ENCODE results near the gene PPP2CA.
A peak's percentile ranks its signal among the peaks of the same experiment; 100 is the strongest.

Gene PPP2CA

DNA sequence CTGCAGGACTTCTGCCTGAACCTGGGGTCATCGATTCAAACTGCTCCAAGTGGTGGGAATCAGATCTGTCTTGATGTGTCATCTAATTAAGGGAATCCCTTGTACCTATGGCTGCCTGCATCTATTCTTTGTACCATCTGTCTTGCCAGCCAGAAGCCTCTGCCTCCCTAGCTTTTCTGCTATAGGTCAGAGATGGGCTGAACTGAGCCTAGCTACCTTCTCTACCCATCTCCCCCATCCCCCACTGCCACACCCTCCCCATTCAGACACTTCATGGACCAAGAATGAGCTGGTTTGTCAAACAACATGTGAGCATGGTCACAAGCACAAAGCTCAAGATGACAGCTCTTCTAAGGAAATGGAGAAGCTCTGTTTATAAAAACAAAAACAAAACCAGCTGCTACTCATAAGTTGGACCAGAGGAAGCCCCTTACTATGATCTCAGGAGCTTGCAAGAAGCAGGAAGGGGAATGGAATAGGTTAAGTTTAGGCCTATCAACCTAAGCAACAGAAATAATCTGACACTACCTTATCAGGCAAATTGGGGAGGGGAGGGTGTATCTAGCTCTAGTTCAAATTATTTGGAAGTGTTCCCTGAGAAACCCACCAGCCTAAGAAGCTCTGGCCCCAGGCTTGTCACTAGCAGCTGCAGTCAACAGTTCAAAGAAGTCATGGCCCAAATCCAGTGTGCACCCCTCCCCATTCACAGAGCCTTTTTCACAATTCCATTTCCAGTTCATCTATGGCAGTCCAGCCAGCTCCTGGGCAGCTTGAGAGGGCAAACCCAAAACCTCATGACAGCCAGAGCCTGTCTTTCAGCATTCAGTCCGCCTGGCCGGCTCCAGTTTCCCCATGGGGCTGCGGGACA, 79.0 kb downstream of the PPP2CA start:
- no peak for DNase-seq

DNA sequence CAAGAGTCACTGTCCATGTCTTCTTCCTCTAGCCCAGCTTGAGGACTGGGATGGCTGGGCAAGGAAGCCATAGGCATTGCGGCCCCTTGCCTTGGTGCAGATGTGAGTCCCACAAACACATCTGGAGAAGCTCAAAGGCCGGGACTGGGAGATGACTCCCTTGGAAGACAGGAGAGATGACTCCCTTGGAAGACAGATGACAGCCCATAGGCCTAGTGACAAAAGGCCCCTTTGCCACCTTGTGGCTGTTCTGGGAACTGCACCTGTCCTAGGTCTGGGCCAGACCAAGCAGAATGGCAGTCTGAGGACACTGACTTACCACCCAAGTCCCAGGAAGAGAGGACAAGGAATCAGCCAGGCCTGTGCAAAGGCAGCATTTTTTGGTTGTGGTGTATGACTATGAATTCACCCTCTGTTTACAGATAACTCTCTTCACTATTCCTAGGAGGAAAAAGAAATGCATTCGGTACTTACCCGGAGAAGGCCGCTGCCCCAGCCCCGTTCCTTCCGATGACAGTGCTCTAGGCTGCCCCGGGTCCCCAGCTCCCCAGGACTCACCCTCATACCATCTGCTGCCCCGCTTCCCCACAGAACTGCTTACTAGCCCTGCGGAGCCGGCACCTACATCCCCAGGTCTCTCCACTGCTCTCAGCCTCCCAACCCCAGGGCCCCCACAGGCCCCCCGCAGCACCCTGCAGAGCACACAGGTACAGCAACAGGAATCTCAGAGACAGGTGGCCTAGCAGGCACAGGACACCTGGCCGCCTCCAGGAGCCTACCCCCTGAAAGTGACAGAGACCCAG, 79.9 kb downstream of the PPP2CA start:
- peak; percentile 85 for DNase-seq

DNA sequence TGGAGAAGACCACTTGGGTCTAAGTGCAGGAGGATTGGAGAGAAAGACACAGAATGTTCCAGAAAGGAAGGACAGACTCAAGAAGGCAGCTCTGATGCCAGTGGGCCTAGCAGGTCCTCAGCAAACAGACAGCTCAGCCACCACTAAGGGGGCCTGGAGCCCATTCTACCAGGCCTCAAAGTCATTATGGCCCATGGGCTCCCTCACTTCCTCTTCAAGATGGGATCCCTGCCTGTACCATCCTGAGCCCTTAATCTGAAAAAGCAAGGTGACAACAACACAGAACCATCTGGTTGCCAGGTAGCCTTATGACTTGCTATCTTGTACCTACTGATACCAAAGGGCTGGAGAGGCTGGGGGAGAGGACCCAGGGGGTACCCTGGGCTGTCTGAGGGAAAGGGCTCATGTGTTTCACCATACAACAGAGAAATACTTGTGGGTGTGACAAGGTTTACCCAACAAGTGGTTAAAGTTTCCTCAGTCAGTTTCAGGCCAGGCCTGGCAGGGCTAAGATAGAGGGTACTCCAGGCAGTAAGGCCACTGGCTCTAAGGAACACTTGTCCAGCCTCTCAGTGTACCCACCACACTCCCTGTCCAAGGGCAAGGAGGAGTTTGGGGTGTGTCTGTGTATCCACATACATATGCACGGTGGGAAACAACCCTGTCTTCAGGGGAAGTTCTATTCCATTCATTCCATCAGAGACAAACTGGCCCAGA, 80.7 kb downstream of the PPP2CA start:
- DNase-seq: no peak
